Occipital lobe (tissue), 2 donors: ENCODE measurements around the gene NID1. TPM values are rescaled to one million over a fixed set of nuclear protein-coding genes. Genes with fewer than 3 reads are reported as not detected.

Experiments used
- DNase-seq: peaks from one replicate; lab custom pipeline; 2025; lab: John Stamatoyannopoulos, UW
- total RNA-seq: library from RNA; depleted of rRNA; stranded (reverse); fragments of >200 nt; gene quantifications from one replicate; pipeline ENCODE4 v1.2.3, GENCODE V29; 2014

Gene NID1
- total RNA-seq, 1 donor from 2014 or later: 17.6 TPM

DNA sequence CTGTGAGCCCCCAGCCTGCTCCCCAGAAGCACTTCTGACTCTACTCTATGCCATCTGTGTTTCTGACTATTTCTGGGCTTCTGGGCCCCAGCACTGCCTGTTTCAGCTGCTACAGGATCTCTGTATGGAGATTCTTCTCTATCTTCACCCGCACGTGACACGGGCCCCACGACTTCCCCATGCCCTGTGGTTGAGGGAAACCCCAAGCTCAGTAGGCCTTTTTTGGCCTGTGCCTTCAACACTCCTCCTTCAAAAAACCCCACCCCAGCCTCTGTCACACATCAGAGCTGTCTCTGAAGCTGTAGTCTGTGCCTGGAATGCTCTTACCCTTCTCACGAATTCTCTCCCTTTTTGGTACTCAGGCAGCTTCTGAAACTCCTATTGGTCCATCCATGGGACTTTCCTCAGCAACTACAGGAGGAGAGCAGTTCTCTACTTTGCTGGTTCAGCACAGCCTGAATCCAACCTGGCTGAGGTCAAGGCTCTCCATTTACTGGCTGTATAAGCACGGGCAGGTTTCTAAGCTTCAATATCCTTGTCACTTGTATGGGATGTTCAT, 2.0 kb upstream of the NID1 start:
- no peak for DNase-seq

DNA sequence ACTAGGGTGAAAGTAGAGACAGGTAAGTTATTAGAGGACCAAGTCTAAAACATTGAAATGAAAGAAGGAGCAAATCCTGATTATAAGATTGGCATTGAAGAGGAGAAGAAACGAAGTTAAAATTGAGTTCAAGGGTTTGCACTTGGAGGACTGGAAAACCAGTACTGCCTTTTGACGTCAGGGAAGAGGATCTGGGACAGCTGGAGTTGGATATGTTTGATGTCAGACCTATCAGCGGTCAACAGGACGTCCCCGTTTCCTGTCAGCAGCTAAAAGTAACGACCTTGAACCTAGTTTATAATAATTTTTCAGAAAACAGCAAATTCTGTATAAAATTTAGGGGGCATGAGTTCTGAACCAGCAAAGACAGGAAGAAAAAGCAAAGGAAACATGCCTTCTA, 1.2 kb upstream of the NID1 start:
- DNase-seq: no peak

DNA sequence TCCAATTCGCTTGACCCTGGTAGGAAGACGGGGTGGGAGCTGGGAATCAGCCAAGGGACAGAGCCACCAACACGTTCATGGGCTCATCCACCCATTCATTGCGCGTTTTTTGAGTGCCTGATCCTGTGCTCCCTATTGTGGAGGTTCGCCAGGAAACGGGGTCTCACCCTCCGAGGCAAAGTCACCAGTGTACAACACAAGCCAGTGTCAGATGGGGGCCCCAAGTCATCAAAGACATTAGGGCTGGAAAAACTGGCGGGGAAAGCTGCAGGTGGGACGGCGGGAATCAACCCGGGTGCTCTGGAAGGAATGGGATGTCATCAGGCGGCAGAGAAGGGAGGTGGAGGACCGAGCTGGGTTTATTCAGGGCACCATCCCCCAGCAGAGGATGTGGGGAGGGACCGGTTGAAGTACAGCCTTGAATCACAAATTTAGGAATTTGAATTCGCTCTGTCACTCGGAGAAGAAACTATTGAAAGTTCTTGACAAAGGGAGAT, 667 bp upstream of the NID1 start:
- no peak for DNase-seq

DNA sequence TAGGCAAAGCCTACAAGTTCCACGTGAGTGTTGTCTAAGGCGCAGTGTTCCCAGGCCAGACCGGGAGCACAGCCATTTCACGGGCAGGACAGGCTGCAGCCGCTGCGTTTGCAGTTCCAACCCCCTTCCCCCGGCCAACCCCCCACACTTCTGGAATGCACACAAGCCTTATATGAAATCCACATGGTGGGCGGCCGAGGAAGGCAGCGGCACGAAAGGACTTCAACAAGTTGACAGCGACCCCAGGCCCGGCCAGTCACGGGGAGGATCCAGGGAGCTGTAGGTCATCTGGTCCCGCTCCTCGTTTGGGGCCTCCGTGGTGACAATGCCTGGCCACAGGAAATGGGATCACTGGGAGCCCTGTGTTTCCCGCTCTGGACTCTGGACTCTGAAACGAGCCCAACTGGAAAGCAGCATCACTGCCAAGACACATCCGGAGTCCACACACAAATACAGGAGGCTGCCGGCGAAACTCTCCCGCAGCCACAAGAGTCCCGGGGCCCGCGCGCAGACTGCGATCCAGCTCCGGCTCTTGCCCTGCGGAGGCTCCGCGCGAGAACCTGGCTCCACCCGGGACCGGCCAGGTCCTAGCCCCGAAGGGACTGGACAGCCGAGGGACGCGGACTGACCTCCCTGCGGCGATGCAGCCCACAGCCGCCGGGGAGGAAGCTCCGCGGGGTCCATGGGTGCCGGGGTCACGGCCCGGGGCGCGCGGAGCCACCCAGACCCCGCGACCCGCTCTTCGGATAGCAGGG, 794 bp downstream of the NID1 start:
- DNase-seq: no peak

GRCh38 chr1:236063551-236063918, 1.4 kb downstream of the NID1 start:
- DNase-seq: no peak

DNA sequence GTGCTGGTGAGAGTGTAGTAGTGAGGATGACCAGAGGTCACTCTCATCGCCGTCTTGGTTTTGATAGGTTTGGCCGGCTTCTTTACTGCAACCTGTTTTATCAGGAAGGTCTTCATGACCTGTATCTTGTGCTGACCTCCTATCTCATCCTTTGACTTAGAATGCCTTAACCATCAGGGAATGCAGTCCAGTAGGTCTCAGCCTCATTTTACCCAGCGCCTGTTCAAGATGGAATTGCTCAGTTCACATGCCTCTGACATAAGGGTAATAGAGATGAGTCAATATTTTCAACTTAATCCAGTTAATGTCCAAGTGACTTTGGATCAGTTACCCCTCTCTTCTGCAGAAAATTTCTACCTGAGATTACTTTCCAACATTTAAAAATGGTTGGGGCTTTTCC, 4.6 kb downstream of the NID1 start:
- no peak for DNase-seq

- no peak for DNase-seq
These were observed 5.9 kb downstream of the NID1 start for GRCh38 chr1:236059011-236059410.

- no peak for DNase-seq
These were observed 6.6 kb downstream of the NID1 start for GRCh38 chr1:236058141-236058934.

DNA sequence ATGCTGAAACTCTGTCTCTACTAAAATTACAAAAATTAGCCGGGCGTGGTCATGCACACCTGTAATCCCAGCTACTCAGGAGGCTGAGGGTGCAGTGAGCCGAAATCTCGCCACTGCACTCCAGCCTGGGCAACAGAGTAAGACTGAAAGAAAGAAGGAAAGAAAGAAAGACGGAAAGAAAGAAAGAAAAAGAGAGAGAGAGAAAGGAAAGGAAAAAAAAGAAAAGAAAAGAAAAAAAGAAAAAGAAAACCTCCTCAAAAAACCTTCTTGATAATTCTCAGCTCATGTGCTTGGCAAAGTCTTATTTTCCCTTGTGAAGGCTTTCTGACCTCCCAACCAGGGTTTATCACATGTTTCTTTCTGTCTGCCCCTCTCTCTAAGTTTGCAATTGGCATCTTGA, 7.3 kb downstream of the NID1 start:
- DNase-seq: no peak

DNA sequence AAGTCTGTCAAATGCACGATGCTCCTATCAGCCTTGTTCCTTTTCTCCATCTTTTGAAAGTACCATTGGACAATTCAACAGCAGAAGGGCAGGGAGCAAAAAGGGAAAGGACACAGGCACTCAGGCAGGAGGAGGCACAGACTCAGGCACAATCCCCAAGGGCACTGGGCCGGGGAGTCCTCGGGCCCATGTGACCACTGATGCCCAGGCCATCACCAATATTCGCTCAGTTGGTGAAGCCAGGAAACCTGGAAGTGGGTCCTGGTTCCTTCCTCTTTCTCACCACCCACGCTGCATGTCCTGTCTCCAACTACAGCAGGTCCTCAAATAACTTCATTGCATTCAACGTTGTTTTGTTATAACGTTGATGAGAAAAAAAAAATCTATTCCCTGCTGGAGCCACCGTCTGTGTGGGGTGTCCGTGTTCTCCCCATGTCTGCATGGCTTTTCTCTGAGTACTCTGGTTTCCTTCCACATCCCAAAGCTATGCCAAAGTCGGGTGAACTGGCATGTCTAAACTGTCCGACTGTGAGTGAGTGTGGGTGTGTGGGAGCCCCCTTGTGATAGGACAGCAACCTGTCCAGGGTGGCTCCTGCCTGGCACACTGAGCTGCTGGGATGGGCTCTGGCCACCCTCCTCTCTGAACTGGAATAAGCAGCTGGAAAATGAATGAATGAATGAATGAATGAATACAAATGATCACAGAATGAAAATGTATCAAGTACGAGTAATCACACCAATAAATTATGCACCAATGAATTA, 12.5 kb downstream of the NID1 start:
- DNase-seq: no peak

- no peak for DNase-seq
These were observed 13.6 kb downstream of the NID1 start for GRCh38 chr1:236051242-236051791.

- no peak for DNase-seq
These were observed 19.1 kb downstream of the NID1 start for GRCh38 chr1:236045771-236046170.

GRCh38 chr1:236044341-236044740, 20.5 kb downstream of the NID1 start:
- DNase-seq: no peak

DNA sequence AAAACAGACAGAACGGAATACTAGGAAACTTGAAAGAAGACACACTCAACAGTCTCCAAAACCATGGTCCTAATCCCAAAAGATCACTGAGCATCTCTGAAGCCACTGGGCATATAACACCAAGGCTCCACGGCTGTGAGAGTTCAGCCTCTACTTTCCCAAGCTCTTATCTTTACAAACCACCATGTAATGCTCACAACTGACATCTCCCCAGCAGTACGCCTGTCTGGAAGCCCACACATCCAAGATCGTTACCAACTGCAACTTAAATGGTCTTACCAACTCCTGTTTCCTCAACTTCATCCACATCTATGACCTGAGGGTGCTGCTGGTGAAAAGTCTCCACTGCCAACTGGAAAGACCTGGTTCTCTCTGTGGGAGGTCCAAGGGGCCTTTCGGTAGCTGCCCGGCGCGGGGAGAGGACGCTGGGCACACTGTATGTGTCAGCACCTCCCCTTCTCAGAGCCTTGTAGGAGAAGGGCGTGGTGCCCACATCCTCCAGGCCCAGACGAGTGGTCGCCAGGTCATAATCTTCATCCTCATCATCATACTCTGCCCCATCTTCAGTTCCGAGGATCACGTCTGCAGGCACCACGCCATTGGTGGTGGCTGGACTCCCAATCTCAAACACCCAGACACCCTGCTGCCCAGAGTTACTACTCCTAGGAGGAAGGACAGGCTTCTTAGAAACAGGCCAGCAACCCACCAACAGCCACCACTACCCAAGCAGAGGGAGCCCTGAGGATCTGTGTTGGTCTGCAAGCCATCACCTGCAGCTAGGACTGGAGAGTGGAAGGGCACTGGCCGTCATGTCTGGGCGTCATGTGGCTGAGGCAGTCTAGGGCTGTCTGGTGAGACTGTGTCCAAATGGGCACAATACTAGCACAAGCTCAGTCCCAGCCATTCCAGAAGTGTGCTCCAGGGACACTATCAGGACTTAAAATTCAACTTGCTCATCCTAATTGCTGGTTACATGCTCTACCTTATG, 23.0 kb downstream of the NID1 start:
- DNase-seq: no peak

GRCh38 chr1:236039740-236040685, 24.9 kb downstream of the NID1 start:
- DNase-seq: no peak

DNA sequence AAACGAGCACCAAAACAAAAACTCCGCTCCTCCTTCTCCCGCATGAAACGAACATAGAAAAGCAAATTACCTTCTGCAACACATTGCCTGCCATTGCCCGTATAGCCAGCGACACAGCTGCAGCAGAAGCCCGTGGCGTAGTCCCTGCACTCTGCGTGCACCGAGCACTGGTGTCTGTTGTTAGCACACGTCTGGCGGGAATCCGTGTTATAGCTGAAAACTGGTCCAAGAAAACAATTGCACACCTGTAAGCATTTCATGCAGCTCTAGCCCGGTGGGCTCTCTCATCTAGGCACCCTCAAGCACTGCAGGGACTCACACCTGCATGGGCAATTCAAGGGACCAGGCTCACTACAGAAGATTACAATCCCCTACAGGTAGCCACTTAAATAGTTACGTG, 26.9 kb downstream of the NID1 start:
- no peak for DNase-seq

DNA sequence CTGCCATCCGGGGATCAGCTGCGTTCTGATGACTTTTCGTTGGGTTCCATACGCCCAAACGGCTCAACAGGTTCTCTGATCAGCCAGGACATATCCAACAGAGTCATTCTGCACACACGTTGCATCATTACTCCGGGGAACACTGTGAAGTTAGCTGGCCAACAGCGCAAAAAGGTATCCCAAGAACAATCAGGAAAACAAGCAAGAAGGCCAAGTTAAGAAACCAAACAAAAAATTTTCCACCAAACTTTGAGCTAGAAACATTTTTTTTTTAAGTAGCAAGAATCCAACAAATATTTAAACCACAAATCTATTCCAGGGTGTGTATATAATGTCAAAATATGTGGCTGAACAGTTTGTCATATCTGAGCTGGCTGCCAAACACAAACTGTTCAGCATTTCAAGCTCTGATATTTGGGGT, 29.2 kb downstream of the NID1 start:
- DNase-seq: no peak

GRCh38 chr1:236033336-236033735, 31.6 kb downstream of the NID1 start:
- no peak for DNase-seq

DNA sequence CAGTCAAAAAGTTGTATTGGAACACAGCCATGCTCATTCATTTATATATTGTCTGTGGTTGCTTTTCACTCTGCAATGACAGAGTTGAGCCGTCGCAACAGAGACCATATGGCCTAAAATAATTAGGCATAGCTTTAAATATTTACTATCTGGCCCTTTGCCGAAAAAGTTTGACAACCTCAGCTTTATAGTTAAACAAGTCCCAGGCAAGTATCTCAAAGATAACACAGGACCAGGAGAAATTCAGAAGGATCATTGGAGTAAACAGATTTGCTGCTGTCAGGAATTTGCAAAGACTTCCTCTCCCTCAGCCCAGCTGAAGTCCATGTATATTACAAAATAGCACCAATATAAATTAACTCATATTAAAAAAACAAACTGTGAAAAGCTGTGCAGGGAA, 34.4 kb downstream of the NID1 start:
- no peak for DNase-seq
